HG02870 (cell line): ENCODE measurements around the gene P4HTM.

ENCODE experiments used
- ATAC-seq: cut with Tn5 transposase; IDR thresholded peaks from one replicate; pipeline ENCODE4 v1.9.1; 2021; ENCODE audit warnings: mild to moderate bottlenecking, moderate library complexity; ENCODE audit not compliant: unreplicated experiment

P4HTM gene

GRCh38 chr3:49022688-49023171 is 32.7 kb downstream of the P4HTM start:
- ATAC-seq = no peak

- no peak for ATAC-seq
These were observed 33.7 kb downstream of the P4HTM start for GRCh38 chr3:49023775-49024174.

GRCh38 chr3:49024449-49024848 is 34.4 kb downstream of the P4HTM start:
- ATAC-seq = no peak

GRCh38 chr3:49025005-49025792 is 35.2 kb downstream of the P4HTM start:
- no peak for ATAC-seq

GRCh38 chr3:49025793-49026520 is 35.9 kb downstream of the P4HTM start:
- ATAC-seq = no peak

- ATAC-seq = no peak
These were observed 36.5 kb downstream of the P4HTM start for GRCh38 chr3:49026536-49026935.

GRCh38 chr3:49027634-49028033 is 37.6 kb downstream of the P4HTM start:
- no peak for ATAC-seq

GRCh38 chr3:49028298-49028672 is 38.2 kb downstream of the P4HTM start:
- ATAC-seq = no peak

GRCh38 chr3:49028673-49029562 is 38.9 kb downstream of the P4HTM start, which contains the start of gene IMPDH2:
Gene IMPDH2, minus strand, starts transcription at chr3:49029398. Its CDS starts 48 bp downstream, at chr3:49029350.
- ATAC-seq = peak; percentile 88

GRCh38 chr3:49029563-49029884 is 39.5 kb downstream of the P4HTM start:
- no peak for ATAC-seq

GRCh38 chr3:49030321-49030720 is 40.3 kb downstream of the P4HTM start:
- no peak for ATAC-seq

- ATAC-seq = no peak
These were observed 42.7 kb downstream of the P4HTM start for GRCh38 chr3:49032646-49033304.

GRCh38 chr3:49034650-49035049 is 44.6 kb downstream of the P4HTM start:
- no peak for ATAC-seq

GRCh38 chr3:49035281-49035680 is 45.2 kb downstream of the P4HTM start:
- ATAC-seq = no peak

GRCh38 chr3:49053543-49053942 is 63.5 kb downstream of the P4HTM start:
- ATAC-seq = no peak

- no peak for ATAC-seq
These were observed 64.4 kb downstream of the P4HTM start for GRCh38 chr3:49054344-49054862.
